ENCODE data around the gene TMEM209. TPM values are rescaled to one million over a fixed set of nuclear protein-coding genes. Genes with fewer than 3 reads are reported as not detected.

Gene TMEM209
- total RNA-seq, 2 donors from 2014 or later: 7.6 to 12.2 TPM

GRCh38 chr7:130224210-130224609 is 19.0 kb upstream of the TMEM209 start:
- DNase-seq: no peak
- no peak for TF ChIP-seq CTCF (IDR thresholded peaks at IDR 0.05)
- TF ChIP-seq POLR2A (IDR thresholded peaks at IDR 0.05): no peak
- no peak for ATAC-seq
- Histone ChIP-seq H3K36me3 (replicated peaks in 1 of 2; ENCODE audit: insufficient read depth in 1 of 2, low read depth in 2 of 2) (no peaks in the 10 kb centered on the region), H3K4me3 (no peak overlapping the region), H3K9me3 (no peaks in the 10 kb centered on the region), H3K4me1 (peaks cover 4% of the 10 kb centered on the region), H3K27me3 (no peaks in the 10 kb centered on the region), H3K27ac (no peak overlapping the region)
- WGBS, 2 donors: 85 to 87% methylated on average over 5 of the region's 5 CpGs
- intact Hi-C loops (cut with DNase I): no loop called here

- intact Hi-C loops (cut with DNase I): no loop called here
- no peak overlapping the region for H3K27ac ChIP-seq
- H3K27me3 ChIP-seq: no peaks in the 10 kb centered on the region
- H3K4me1 ChIP-seq: peaks cover 4% of the 10 kb centered on the region
- DNase-seq (no peak), ATAC-seq (no peak)
- TF ChIP-seq POLR2A (IDR thresholded peaks at IDR 0.05) (no peak), CTCF (IDR thresholded peaks at IDR 0.05) (no peak)
- H3K36me3 ChIP-seq (replicated peaks in 1 of 2; ENCODE audit: insufficient read depth in 1 of 2, low read depth in 2 of 2): no peaks in the 10 kb centered on the region
- WGBS, 2 donors: 54 to 85% methylated on average over 1 of the region's 1 CpG
- no peak overlapping the region for H3K4me3 ChIP-seq
- H3K9me3 ChIP-seq: no peaks in the 10 kb centered on the region
These were observed 18.4 kb upstream of the TMEM209 start for GRCh38 chr7:130223646-130224045.

- intact Hi-C loops (cut with DNase I): no loop called here
- Histone ChIP-seq H3K36me3 (replicated peaks in 1 of 2; ENCODE audit: insufficient read depth in 1 of 2, low read depth in 2 of 2) (no peaks in the 10 kb centered on the region), H3K4me3 (no peak overlapping the region), H3K9me3 (no peaks in the 10 kb centered on the region), H3K27ac (no peak overlapping the region), H3K4me1 (no peaks in the 10 kb centered on the region), H3K27me3 (no peaks in the 10 kb centered on the region)
- 94 to 98% methylated on average over 4 of the region's 4 CpGs for WGBS, 2 donors
- ATAC-seq (no peak), DNase-seq (no peak)
- TF ChIP-seq POLR2A (IDR thresholded peaks at IDR 0.05): no peak
- no peak for TF ChIP-seq CTCF (IDR thresholded peaks at IDR 0.05)
These were observed 16.5 kb upstream of the TMEM209 start for GRCh38 chr7:130221746-130222145.

- WGBS, 2 donors: 36 to 44% methylated on average over 9 of the region's 9 CpGs
- no peaks in the 10 kb centered on the region for H3K27me3 ChIP-seq
- no peak for ATAC-seq
- TF ChIP-seq POLR2A (IDR thresholded peaks at IDR 0.05) (no peak), CTCF (IDR thresholded peaks at IDR 0.05) (no peak)
- no peaks in the 10 kb centered on the region for H3K4me1 ChIP-seq
- no peak overlapping the region for H3K4me3 ChIP-seq
- no peak overlapping the region for H3K27ac ChIP-seq
- intact Hi-C loops (cut with DNase I): no loop called here
- DNase-seq: peak in 1 of 4 donors; percentile 13
- no peaks in the 10 kb centered on the region for H3K36me3 ChIP-seq (replicated peaks in 1 of 2; ENCODE audit: insufficient read depth in 1 of 2, low read depth in 2 of 2)
- no peaks in the 10 kb centered on the region for H3K9me3 ChIP-seq
These were observed 14.7 kb upstream of the TMEM209 start for GRCh38 chr7:130219871-130220270.

- H3K27me3 ChIP-seq: no peaks in the 10 kb centered on the region
- H3K4me1 ChIP-seq: no peaks in the 10 kb centered on the region
- no peak overlapping the region for H3K4me3 ChIP-seq
- ATAC-seq (no peak), DNase-seq (no peak)
- no peaks in the 10 kb centered on the region for H3K9me3 ChIP-seq
- 72 to 74% methylated on average over 5 of the region's 5 CpGs for WGBS, 2 donors
- intact Hi-C loops (cut with DNase I): no loop called here
- TF ChIP-seq POLR2A (IDR thresholded peaks at IDR 0.05) (no peak), CTCF (IDR thresholded peaks at IDR 0.05) (no peak)
- H3K27ac ChIP-seq: no peak overlapping the region
- H3K36me3 ChIP-seq (replicated peaks in 1 of 2; ENCODE audit: insufficient read depth in 1 of 2, low read depth in 2 of 2): no peaks in the 10 kb centered on the region
These were observed 13.8 kb upstream of the TMEM209 start for GRCh38 chr7:130218806-130219620.

Data from body of pancreas (tissue), 4 donors.